Epithelial cell of proximal tubule (primary cell): Measurements from ENCODE around the gene DET1. TPM values are rescaled to one million over a fixed set of nuclear protein-coding genes. Genes with fewer than 3 reads are reported as not detected.

Experiments
- DNase-seq: peaks from one replicate; pipeline ENCODE4 v3.0.0-alpha.2; 2011; ENCODE audit warnings: low read depth
- H3K4me3 ChIP-seq: 2 replicates; pipeline ENCODE4 v1.5.1; 2011; ENCODE audit warnings: low read depth, mild to moderate bottlenecking, low read length
- CTCF ChIP-seq: conservative IDR thresholded peaks from 2 replicates; pipeline ENCODE4 v1.5.1; 2012; ENCODE audit warnings: low read depth, mild to moderate bottlenecking, low read length
- total RNA-seq: library from RNA; depleted of rRNA; stranded (reverse); fragments of >200 nt; gene quantifications from 2 replicates; pipeline ENCODE4 v1.2.3, GENCODE V29; 2015

DET1 gene
- total RNA-seq, 1 donor from 2014 or later = 4.3 TPM

GRCh38 chr15:88491158-88491557 is 55.3 kb downstream of the DET1 start:
- no peak for TF ChIP-seq CTCF
- no peak for DNase-seq

DNA sequence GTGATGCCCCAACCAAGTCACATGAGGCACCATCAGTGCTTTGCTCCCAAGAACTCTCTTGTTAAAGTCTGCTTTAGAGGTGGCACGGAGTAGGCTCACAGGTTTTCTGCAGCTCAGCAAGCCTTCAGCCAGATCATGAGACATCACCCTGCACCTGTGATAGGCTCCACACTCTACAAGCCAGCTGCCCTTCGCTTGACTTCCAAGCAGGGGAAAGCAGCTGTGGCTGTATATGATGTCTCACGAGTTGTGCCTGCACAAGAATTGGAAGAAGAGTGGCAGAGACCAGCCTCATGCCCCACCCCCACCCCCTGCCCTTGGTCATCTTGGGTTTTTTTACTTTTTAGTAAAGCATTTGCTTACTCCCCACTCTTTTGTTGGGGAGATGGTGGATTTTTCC is 56.4 kb downstream of the DET1 start:
- DNase-seq = no peak
- no peak for TF ChIP-seq CTCF
- no peak overlapping the region for H3K4me3 ChIP-seq

More at GRCh38 chr15:88491158-88491557, 55.3 kb downstream of the DET1 start:
- no peak overlapping the region for H3K4me3 ChIP-seq

- DNase-seq = no peak
- no peak overlapping the region for H3K4me3 ChIP-seq
- no peak for TF ChIP-seq CTCF
Observed at GRCh38 chr15:88489321-88489720, 57.2 kb downstream of the DET1 start.

DNA sequence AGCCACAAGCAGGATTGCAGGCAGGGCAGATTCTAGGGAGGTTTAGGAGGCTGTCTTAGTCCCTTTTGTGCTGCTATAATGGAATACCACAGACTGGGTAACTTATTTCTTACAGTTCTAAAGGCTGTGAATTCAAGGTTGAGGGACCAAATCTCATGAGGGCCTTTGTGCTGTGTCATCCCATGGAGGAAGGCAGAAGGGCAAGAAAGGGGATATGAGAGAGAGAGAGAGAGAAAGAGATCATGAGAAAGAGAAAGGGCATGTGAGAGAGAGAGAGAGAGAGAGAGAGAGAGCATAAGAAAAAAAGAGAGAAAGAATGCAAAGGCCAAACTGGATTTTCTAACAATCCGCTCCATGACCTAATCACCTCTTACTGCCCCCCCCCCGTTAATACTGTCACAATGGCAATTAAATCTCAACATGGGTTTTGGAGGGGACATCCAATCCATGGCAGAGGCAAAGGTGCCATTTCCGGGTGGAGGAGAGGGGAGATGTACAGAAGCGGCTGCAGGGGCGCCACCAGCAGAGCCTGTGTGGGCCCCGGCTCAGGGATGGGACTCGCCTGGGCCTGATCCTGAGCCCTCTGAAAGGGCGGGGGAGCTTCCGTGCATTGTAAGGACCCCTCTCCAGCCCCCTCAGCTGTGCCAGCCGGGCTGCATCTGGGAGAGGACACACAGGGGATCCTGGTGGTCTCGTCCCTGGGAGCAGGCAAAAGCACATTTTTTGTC is 58.5 kb downstream of the DET1 start:
- no peak overlapping the region for H3K4me3 ChIP-seq
- DNase-seq = no peak
- no peak for TF ChIP-seq CTCF

DNA sequence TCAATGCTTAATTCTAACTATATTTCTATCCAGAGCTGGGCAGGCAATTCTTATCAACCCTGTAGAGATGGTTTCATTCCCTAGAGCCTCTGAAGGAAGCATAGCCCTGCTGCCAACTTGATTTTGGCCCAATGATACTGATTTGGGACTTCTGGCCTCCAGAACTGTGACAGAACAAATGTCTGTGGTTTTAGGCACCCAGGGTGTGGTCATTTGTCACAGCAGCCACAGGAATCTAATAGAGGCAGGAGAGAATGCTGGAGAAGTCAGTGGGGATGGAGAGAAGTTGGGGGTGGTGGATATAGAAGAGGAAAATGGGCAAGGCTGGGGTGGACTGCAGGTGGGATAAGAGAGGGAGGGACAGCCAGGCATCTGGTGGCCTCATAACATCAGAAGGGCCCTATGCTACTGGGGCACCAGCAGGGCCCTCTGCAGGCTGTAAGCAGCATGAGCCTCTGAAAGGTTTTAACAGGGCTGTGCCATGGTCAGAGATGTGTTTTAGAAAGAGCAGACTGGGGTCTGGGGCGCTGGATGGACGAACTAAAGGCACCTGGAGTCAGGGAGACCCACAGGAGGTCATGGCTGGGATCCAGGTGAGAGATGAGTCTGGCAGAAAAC is 59.2 kb downstream of the DET1 start:
- peak; percentile 3 for TF ChIP-seq CTCF
- DNase-seq = no peak
- H3K4me3 ChIP-seq = no peak overlapping the region

DNA sequence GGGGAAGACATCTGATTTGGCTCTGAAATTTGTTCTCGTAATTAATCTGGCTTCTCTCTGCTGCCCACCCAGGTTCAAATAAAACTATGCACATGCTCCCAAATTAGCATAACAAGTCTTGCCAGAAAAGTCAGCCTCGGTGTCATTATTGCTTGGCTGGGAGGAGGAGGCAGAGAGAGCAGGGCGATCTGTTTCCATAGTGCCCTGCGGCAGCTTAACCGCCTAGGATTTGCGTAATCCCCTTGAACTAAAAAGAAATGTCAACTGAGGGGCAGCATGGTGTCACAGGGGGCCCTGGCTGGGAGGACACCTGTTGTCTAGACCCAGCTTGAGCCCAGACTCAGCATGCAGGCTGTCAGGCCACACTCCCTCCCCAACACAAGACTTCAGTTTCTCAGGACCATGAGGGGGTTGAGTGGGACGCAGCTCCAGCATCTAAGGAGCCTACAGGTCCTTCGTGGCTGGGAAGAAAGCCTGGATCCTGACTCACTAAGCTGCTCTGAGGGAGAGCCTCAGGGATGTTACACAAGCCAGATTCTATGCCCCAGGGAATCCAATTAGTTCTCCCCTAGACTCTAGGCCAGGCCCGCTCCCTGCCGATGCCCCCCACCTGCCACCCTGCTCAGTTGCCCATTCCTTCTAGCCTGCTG is 61.7 kb downstream of the DET1 start:
- no peak for TF ChIP-seq CTCF
- no peak for DNase-seq
- H3K4me3 ChIP-seq = no peak overlapping the region
